Stomach (tissue), 4 donors: ENCODE results near the gene MAN2B1.

ENCODE experiments used
- POLR2AphosphoS5 ChIP-seq, 3 donors: sonication (generic); formaldehyde crosslinking; IDR thresholded peaks; one replicate each; pipeline ENCODE4 v1.6.1; 2016; ENCODE audit warnings: antibody characterized with exemption in 3 of 3
- TF ChIP-seq, protein P1 (sequence below), 7 experiments: fragments of 450-650 bp in 4 of 7; fragments of 200-600 bp in 3 of 7; sonication (generic) in 3 of 7; IDR thresholded peaks; one replicate each; pipeline ENCODE4 v1.5.1; 2016 to 2019; ENCODE audit warnings: antibody characterized with exemption in 7 of 7, control low read depth in 2 of 7, mild to moderate bottlenecking in 1 of 7

DNA sequence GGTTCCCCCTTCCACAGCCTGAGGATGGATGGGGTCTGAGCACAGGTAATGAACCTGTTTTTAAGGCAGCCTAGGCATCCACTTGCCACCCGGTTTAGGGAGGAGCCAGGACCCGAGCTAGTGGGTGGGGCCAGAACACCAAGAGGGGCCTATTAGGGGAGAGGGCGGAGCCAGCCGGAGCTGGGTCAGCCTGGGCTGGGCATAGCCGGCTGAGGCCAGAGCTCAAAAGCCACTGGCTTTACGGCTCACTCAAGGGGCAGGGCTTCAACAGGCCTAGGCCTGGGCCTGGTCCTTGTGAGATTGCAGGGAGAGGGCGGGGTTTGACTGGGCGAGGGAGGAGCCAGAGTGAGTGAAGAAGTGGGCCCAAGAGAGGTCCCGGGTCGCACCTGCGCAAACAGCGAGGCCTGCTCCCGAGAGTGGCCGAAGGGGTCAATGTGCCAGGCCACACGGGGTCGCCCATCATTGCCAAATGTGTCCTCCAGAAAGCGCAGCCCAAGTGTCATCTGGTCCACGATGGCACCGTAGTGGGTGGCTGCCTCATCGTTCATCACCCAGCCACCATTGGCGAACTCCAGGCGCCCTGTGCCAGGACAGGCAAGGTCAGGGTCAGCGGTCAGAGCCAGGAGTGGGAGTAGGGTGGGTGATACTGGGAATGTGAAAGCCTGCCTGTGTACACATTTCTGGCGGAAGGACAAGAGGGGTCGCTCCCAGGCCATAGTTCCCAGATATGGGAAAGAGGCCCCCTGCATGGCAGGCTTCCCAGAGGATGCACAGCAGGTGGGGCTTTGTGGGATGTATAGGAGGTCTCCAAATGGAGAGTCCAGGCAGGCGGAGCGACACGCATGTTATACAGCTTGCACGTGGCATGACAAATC is 1.9 kb downstream of the MAN2B1 start:
- no peak for TF ChIP-seq POLR2AphosphoS5 (IDR thresholded peaks at IDR 0.05)
- TF ChIP-seq, protein P1, sequence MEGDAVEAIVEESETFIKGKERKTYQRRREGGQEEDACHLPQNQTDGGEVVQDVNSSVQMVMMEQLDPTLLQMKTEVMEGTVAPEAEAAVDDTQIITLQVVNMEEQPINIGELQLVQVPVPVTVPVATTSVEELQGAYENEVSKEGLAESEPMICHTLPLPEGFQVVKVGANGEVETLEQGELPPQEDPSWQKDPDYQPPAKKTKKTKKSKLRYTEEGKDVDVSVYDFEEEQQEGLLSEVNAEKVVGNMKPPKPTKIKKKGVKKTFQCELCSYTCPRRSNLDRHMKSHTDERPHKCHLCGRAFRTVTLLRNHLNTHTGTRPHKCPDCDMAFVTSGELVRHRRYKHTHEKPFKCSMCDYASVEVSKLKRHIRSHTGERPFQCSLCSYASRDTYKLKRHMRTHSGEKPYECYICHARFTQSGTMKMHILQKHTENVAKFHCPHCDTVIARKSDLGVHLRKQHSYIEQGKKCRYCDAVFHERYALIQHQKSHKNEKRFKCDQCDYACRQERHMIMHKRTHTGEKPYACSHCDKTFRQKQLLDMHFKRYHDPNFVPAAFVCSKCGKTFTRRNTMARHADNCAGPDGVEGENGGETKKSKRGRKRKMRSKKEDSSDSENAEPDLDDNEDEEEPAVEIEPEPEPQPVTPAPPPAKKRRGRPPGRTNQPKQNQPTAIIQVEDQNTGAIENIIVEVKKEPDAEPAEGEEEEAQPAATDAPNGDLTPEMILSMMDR (IDR thresholded peaks at IDR 0.05): no peak
